ENCODE results near the gene AQP10.

- TF ChIP-seq CTCF (conservative IDR thresholded peaks at IDR 0.05; ENCODE audit: low read depth, low read length) (no peak), POLR2A (IDR thresholded peaks at IDR 0.05; ENCODE audit: low read depth, low read length) (no peak), ELK1 (IDR thresholded peaks at IDR 0.05; ENCODE audit: borderline replicate concordance, low read depth, low read length) (no peak), CEBPB (IDR thresholded peaks at IDR 0.05; ENCODE audit: low read depth, low read length) (no peak), USF2 (IDR thresholded peaks at IDR 0.05; ENCODE audit: low read depth, low read length) (no peak)
These were observed 3.3 kb downstream of the AQP10 start for GRCh38 chr1:154324241-154324640.

All from IMR-90 (cell line).